KBM-7 (cell line): ENCODE measurements around the gene ACTRT3.
"Not testable (repeated sequence)": the region's sequence is repeated elsewhere in the genome, so short reads cannot be mapped to it uniquely, and the experiment has no call there.

Experiments
- DNase-seq: peaks from one replicate; pipeline ENCODE4 v3.0.0-alpha.2; 2015
- in situ Hi-C: fragments of 300-500 bp; cut with MboI; formaldehyde crosslinking; loops from 2 replicates; pipeline ENCODE4 v1.14.3; 2020; ENCODE audit warnings: low sequenced_read_pairs, low pct_unique_long_range_greater_than_20kb, mixed read lengths

ACTRT3 gene

DNA sequence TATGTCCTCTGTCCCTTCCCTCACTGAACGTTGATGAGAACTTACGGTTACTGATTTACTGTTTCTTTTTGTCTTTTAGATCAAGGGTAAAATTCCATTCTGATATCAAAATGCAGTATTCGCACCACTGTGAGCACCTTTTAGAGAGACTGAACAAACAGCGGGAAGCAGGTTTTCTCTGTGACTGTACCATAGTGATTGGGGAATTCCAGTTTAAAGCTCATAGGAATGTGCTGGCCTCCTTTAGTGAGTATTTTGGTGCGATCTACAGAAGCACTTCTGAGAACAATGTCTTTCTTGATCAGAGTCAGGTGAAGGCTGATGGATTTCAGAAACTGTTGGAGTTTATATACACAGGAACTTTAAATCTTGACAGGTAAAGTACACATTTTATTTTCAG is 4.8 kb upstream of the ACTRT3 start:
- in situ Hi-C loops: no loop called here
- DNase-seq: no peak

DNA sequence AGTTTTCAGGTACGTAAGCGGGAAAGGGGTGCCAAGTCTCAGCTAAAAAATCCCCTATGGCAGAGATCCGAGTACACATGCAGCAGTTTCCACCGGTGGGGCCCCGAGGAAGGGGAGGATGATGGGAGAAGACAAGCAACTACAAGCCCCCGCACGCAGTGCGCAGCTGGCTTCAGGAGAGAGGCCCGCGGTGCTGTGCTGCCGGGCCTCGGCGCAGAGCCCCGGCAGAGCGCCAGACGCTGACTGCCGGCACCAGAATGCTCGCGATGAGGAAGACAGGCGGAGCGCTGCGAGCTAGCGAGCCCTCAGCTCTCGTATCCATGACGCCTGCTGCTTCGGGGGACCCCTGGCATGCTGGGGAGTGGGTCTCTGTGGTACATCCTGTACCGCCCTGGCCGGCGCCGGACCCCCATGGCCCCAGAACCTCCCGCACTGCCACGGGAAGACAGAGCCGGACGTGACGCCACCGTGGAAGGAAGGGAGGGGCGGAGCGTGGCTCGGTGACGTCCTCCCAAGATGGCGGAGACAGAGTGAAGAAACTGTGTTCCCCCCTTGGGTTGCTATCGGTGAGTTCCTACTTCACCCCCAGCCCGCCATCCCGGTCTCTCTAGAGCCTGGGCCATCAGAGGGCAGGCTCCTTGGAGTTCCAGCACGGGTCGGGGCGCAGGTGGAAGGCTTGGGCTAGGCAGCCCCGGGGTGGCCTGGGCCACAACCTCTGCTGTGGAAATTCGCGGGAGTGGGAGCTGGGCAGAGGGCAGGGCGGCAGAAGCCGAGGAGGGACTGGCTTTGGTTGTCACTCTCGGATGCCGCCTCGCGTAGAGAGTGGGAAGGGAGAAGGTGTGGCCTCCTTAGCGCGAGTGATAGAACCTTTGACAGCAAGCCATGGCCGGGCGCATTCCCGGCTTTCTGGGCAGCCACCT is 3.8 kb upstream of the ACTRT3 start, which contains the start of gene MYNN:
TSS of gene MYNN (plus strand) at position 500 of the 920 bp plus-strand sequence. CDS start 900 bp downstream, outside the sequence.
- DNase-seq: peak; percentile 94
- in situ Hi-C loops: no loop called here

DNA sequence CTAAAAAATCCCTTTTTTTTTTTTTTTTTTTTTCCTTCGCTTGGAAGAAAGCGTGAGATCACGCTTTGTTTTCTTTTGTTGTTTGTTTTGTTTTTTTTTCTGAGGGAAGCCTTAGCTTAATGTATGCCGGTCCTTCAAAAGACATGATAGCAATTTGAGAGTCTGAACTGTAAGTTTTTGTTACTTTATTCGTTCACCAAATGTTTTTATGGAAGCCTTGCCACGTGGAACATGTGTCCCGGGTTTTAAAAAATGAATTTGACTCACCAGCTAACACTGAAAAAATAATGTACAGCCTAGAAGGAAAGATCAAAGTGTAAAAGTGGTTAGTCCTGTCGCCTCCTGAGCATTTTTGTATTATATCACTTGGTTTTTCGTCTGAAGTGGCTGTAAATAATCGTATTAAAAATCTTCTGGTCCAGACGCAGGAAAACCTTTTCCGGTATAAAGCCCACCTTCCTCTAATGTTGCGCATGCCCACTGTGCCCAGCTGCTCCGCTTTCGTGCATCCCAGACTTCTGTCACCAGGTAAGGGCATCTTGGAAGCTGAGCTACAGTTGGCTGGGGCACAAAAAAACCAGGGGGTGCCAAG is 3.0 kb upstream of the ACTRT3 start:
- in situ Hi-C loops: no loop called here

DNA sequence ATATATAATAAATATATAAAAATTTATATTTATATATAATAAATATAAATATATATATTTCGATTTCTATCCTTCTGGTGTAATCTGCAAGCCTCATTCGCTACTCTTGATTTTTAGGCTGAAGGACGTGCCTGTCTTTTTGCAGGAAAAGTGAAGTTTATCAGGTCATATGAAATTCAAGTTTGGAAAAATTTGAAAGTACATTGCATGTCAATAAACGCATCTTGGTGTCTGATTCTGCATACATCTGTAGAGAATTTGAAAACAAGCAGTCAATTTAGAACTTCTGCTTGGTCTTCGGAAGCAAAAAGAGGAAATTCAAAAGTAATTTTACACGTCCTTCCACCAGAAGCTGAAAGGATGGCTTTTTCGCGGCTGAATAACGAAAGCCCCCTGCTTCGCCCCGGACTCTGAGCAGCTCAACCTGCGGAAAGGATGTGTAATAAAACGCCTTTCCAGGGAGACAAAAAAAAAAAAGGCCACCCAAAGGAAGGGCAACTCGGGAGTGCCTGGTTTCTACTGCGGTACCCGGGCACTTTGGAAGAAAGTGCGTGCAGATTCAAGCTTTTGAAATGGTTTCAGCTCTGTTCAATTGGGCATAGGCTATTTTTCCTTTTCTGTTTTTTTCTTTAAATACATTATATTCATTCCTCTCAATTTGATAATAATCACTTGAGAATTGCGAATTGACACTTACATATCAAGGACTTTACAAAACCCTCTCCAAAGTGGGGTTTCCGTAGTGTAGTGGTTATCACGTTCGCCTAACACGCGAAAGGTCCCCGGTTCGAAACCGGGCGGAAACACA is 2.3 kb upstream of the ACTRT3 start:
- in situ Hi-C loops: no loop called here
- DNase-seq: peak; percentile 91

More for the DNA sequence above, 3.0 kb upstream of the ACTRT3 start:
- peak; percentile 83 for DNase-seq

DNA sequence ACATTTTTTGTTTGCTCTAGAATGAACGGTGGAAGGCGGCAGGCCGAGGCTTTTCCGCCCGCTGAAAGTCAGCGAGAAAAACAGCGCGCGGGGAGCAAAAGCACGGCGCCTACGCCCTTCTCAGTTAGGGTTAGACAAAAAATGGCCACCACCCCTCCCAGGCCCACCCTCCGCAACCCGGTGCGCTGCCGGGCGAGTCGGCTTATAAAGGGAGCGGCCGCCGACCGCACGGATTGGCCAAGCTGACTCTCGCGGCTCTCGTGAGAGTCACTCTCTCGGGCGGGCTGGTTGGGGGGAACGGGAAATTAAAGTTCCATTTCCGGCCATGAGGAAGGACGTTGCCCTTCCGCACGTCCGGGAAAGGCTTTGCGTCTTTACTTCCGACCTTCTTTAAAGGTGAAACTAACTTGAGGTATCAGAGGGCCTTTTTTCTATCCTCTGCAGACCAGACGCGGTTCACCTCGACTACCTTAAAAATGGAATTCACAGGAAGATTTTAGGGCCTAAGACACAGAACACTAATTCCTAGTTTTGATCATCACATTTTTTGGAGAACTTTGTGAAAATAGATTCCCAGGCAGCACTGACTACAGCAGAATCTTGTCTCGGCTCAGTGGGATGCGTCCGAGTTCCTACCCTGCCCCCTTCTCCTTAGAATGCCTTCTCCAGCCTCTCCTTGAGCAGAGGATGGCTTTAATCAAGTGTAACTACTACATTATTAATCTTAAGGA is 4.3 kb downstream of the ACTRT3 start, which contains the start of gene TERC:
TSS of gene TERC (minus strand) at position 179 of the 731 bp plus-strand sequence.
- DNase-seq: peak; percentile 89
- in situ Hi-C loops: no loop called here

DNA sequence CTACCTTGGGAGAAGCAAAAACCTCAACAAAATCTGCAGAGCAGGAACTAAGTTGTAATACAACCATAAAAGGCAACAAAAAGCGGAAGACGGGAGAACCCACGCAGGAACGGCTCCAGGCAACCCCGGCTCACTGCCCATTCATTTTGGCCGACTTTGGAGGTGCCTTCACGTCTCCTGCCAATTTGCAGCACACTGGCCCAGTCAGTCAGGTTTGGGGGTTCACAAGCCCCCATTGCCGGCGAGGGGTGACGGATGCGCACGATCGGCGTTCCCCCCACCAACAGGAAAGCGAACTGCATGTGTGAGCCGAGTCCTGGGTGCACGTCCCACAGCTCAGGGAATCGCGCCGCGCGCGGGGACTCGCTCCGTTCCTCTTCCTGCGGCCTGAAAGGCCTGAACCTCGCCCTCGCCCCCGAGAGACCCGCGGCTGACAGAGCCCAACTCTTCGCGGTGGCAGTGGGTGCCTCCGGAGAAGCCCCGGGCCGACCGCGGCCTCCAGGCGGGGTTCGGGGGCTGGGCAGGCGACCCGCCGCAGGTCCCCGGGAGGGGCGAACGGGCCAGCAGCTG is 5.0 kb downstream of the ACTRT3 start:
- in situ Hi-C loops: no loop called here
- DNase-seq: peak; percentile 85

DNA sequence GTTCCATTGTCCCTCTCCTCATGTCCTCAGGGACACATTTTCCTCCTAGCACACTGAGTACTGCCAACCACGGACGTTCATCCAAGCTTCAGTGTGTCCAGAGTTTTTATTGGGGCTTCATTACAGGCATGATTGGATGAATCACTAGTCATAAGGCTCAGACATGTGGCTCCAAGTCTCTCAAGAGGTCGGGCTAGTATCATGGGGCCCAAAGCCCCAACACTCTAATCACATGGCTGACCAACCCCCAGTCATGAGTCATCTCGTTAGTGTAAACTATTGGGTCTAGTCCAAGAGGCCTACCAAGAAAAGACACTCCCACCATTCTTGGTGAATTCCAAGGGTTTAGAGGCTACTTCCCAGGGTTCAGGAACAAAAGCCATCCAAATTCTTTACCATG is 8.9 kb downstream of the ACTRT3 start:
- no peak for DNase-seq
- in situ Hi-C loops: no loop called here

DNA sequence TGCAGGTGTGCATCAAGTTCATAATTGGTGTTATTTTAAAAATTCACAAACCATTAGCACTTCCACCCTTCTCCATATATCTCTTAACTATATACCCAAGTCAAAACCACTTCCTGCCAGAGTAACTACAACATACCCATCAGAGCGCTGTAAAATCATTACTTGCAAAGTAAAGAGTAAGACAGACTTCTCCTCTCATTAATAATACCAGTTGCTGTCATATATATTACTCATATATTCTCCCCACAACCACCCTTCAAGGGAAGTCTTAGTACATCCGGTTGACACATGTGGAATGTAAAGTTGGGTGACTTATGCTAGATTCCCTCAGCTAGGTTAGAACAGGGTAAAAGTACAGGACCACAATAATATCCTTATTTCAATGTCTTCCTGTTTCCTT is 10.1 kb downstream of the ACTRT3 start:
- DNase-seq: peak; percentile 54
- in situ Hi-C loops: no loop called here

DNA sequence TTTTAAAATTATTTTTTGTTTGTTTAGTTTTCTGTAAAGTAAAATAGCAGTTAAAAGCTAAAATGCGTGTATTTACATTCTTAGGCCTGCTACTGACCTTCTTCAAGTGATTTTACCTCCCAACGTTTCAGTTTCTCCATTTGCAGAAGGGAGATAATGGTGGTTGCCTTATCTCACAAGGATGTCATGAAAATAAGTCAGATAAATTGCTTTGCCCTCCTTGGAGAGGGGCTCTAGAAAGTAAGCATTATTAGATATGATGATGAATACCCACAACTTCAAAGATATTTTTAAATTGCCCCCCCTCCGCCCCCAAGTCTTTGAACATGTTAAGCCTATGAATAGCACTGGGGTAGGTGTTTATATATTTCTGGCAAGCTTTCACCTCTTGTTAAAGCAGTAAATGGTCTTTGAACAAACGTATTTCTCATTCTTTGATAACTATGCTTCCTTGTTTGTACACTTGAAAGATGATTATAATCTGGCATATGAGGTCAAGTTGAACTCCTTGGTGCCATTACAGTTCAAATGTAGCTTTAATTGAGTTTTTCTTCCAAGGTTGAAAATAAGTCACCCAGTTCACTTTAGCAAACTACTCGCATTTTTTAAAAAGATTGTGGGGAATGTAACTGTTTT is 10.9 kb downstream of the ACTRT3 start:
- no peak for DNase-seq
- in situ Hi-C loops: no loop called here

DNA sequence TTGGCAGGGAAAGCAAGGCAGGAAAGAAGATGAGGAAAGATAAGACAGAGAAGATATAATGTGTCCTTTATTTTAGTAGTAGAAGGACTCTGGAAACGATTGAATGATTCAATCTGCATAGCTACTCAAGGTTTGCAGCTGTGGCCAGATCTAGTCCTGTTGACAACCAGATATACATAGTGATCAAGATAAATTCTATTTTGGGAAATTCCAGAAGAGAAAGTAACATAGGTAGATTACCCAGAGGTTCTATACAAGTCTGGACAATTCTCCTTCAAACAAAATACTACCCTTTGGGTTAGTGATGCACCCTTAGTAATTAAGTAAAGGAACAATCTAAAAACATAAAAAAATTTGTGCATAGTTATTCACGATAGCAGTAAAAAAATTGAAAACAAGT is 13.9 kb downstream of the ACTRT3 start:
- in situ Hi-C loops: no loop called here
- no peak for DNase-seq

DNA sequence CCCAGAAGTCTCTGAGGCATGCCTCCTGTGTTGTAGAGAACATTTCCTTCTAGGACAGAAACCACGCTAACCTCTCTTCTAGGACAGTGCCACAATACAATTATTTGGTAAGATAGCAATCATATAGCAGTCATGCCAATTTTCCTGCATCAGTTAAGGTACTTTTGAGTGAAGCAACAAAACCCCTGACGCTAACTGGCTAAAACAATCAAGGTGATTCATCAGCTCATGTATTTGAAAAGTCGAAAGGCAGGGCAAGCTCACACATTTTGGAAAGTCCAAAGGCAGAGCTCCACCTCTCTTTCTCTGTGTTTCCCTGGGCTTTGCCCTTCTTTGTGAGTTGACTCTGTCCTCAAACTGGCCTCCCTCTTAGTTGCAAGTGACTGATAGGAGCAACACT is 14.7 kb downstream of the ACTRT3 start:
- DNase-seq: no peak
- in situ Hi-C loops: no loop called here

DNA sequence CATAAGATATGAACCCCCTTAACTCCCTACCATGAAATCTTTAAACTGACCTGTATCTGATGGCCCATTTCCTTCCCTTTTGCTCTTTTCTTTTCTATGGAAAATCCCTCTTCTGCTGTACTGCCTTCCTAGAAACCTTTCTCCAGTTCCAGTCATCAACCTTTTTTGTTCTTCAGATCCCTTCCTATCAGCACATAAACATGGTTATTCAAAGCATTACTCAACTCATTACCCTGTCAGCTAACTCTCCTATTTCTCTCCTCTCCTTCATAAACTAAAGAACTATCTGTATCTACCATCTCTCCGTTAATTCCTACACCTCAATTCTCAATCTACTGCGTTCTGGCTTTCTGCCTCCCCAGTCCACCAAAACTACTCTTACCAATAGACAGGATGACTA is 17.5 kb downstream of the ACTRT3 start:
- in situ Hi-C loops: no loop called here
- no peak for DNase-seq

DNA sequence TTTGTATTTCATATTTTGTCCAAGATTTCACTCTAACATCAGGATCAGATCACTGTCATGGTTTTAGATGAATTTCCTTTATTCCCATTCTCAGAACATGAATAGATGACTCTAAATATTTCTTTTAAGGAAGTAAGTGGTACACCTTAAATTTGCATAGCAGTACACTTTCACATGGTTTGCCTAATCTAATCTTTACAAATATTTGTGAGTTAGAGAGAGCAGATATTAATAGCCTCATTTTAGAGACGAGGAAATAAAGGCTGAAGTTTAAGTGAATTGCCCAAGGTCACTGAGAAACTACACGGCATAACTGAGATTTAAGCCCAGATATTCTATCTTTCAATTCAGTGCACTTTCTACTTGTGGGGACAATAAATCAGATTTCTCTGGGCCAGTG is 18.7 kb downstream of the ACTRT3 start:
- in situ Hi-C loops: no loop called here
- no peak for DNase-seq

DNA sequence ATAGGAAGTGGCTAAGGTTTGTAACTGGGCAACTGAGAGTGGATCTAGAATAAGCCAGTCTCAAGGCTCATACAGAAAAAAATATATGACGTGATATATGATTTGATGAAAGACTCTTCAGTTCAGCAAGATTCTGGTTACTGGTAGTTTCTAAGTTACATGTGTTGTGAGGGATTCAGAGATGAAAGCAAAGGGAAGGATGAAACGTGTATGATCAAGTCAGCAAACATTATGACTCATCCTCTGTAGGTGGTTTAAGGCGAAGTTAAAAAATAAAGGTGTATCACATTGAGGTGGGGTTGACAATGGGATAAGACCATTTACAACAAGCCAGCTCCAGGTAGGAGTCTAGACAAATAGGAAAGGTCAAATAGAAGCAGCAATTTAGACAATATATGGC is 20.7 kb downstream of the ACTRT3 start:
- no peak for DNase-seq
- in situ Hi-C loops: no loop called here

DNA sequence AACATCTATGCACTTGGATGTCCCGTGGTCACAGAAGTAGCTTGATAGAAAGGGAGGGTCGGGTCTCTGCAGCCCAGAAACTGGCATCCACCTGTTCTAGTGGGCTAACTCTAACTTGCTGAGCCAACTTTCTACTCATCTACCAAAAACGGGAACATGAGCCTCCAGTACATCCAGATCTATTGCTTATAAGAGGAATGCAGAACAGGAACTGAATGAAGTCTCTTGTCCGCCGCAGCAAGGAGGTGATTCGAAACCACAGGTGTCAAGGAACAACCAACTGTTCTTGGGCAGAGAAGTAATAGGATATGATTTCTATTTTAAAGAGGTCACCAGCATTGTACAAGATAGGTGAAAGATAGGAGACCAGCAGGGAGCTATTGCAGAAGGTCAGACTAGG is 22.4 kb downstream of the ACTRT3 start:
- DNase-seq: peak; percentile 36

DNA sequence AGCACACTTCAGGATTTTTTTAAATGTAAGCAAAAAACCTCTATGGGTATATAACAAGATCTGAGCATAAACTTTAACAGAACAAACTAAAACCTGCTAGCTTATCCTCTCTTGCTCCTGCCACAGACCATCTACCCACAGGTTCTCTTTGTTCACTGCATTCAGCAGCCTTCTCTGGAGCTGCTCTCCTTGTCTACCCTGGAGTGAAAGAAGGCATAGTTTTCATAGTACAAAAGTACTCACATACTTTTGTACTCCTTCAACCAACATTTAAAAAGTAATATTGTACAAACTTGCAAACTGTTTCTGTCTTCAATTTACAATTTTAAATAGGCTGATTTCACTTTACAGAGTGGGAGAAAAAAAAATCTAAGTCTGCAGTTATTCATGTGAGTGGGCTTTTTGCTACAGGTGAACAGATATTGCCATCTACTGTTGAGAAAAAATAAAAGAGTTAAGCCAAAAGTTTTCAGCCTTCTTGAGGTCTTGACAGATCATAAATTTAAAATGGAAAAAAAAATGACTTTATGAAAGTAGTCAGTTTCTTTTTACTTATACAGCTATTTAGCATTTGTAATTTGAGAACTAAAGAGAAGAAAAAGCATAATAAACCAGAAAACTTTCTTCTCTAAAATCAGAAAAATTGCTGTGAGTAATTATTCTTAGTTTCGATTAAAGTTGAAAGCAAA is 24.9 kb downstream of the ACTRT3 start:
- in situ Hi-C loops: no loop called here
- peak; percentile 36 for DNase-seq

More for the DNA sequence above, 22.4 kb downstream of the ACTRT3 start:
- in situ Hi-C loops: no loop called here

DNA sequence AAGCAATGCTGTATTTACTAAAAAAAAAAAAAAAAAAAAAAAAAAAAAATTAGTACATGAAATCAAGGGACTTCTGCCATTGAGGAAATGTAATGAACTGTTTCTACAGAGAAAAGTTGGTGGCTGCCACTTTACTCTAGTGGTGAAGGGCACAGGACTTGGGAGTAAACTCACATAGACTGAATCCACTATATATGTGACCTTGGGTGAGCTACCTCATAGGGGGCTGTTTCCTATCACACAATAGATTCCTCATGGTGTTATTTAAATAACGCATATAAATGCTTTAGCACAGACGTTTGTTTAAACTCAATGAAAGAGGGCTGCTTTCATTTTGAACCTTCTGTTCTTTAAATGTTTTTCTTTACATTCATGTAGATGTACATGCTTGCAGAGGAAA is 30.3 kb downstream of the ACTRT3 start:
- in situ Hi-C loops: no loop called here
- DNase-seq: no peak

DNA sequence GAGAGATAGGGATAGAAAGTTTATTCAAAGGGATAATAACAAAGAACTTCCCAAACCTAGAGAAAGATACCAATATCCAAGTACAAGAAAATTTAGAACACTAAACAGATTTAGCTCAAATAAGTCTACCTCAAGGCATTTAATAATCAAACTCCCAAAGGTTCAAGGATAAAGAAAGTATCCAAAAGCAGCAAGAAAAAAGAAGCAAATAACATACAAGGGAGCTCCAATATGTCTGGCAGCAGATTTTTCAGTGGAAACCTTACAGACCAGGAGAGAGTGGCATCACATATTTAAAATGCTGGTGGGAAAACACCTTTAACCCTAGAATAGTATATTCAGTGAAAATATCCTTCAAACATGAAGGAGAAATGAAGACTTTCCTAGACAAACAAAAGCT is 37.5 kb downstream of the ACTRT3 start:
- DNase-seq, in situ Hi-C loops: not testable (repeated sequence)
